Measurements from ENCODE around the gene RASSF7. TPM values are rescaled to one million over a fixed set of nuclear protein-coding genes. Genes with fewer than 3 reads are reported as not detected.
A peak's percentile ranks its signal among the peaks of the same experiment; 100 is the strongest.

RASSF7 gene
- total RNA-seq, 2 donors from 2014 or later, result 3.2 to 4.4 TPM

GRCh38 chr11:575313-575995 is 14.7 kb downstream of the RASSF7 start:
- intact Hi-C loops (cut with DNase I), result loop anchor here in 1 of 2 donors (5.0 kb wide), 1 partner anchor 37 kb away; no protein-coding TSS in a partner anchor
- DNase-seq (no peak), ATAC-seq (peak; percentile 22 to 29)

GRCh38 chr11:575996-576768 is 15.4 kb downstream of the RASSF7 start, which contains the start of gene PHRF1:
Gene PHRF1 (plus strand): TSS chr11:576470. CDS start chr11:581513, 5,043 bp downstream.
- peak; percentile 97 for DNase-seq
- ATAC-seq, result peak; percentile 92 to 95
- intact Hi-C loops (cut with DNase I), result loop anchor here in 1 of 2 donors (5.0 kb wide), 1 partner anchor 36 kb away; no protein-coding TSS in a partner anchor

GRCh38 chr11:576811-577610 is 16.2 kb downstream of the RASSF7 start:
- ATAC-seq (no peak), DNase-seq (no peak)
- intact Hi-C loops (cut with DNase I), result loop anchor here in 1 of 2 donors (5.0 kb wide), 1 partner anchor 35 kb away; no protein-coding TSS in a partner anchor

- no peak for DNase-seq
- no peak for ATAC-seq
- intact Hi-C loops (cut with DNase I), result loop anchor here in 1 of 2 donors (5.0 kb wide), 1 partner anchor 35 kb away; no protein-coding TSS in a partner anchor
These were observed 16.8 kb downstream of the RASSF7 start for GRCh38 chr11:577611-577894.

- DNase-seq (no peak), ATAC-seq (no peak)
- intact Hi-C loops (cut with DNase I), result loop anchor here in 1 of 2 donors (5.0 kb wide), 1 partner anchor 34 kb away; no protein-coding TSS in a partner anchor
These were observed 17.7 kb downstream of the RASSF7 start for GRCh38 chr11:578276-579035.

- no peak for ATAC-seq
- no peak for DNase-seq
- intact Hi-C loops (cut with DNase I), result loop anchor here in 1 of 2 donors (5.0 kb wide), 1 partner anchor 32 kb away; no protein-coding TSS in a partner anchor
These were observed 19.2 kb downstream of the RASSF7 start for GRCh38 chr11:579830-580601.

- DNase-seq, result no peak
- intact Hi-C loops (cut with DNase I), result no loop called here
- peak; percentile 8 to 21 for ATAC-seq
These were observed 20.6 kb downstream of the RASSF7 start for GRCh38 chr11:581342-581741.

GRCh38 chr11:581752-582151 is 21.0 kb downstream of the RASSF7 start:
- intact Hi-C loops (cut with DNase I), result no loop called here
- DNase-seq (no peak), ATAC-seq (no peak)

DNA sequence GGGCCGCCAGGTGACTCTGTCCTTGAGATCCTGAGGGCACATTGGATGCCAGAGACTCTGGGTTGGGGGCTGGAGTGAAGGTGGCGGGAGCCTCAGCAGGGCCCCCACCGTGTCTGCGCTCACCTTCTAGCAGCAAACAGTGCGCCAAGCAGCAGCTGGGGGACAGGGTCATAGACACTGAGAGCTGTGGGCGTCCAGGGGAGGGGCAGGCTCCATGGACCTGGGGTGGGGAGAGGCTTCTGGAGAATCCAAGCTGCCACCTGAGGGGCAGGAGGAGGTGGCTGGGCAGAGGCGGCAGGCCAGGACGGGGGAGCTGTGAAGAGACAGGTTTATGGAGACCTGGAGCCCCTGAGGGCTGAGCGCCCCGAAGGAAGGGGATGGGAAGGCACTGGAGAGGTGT is 23.5 kb downstream of the RASSF7 start:
- DNase-seq, result no peak
- no peak for ATAC-seq
- intact Hi-C loops (cut with DNase I), result no loop called here

GRCh38 chr11:586376-587316 is 25.9 kb downstream of the RASSF7 start:
- no peak for ATAC-seq
- intact Hi-C loops (cut with DNase I), result no loop called here
- no peak for DNase-seq

DNA sequence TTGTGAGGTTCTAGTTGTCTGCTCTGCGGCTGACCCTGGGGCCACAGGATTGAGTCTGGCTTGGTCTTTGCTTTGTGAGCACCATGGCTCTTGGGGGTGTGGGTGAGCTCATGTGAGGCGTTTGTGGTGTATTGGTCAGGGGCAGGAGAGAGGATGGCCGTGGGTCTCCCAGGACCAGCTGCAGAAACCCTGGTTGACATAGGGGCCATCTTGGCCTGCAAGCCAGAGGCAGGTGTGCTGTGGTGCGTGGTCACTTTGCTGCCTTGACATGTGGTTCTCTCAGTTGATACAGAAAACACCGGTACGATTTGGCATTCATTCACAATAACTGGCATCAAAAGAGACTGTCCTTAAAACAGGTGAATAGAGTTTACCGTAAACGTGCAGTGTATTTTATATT is 26.8 kb downstream of the RASSF7 start:
- ATAC-seq, result no peak
- no peak for DNase-seq
- intact Hi-C loops (cut with DNase I), result no loop called here

- DNase-seq (no peak), ATAC-seq (peak; percentile 30 to 72)
- intact Hi-C loops (cut with DNase I), result no loop called here
These were observed 27.2 kb downstream of the RASSF7 start for GRCh38 chr11:587978-588380.

DNA sequence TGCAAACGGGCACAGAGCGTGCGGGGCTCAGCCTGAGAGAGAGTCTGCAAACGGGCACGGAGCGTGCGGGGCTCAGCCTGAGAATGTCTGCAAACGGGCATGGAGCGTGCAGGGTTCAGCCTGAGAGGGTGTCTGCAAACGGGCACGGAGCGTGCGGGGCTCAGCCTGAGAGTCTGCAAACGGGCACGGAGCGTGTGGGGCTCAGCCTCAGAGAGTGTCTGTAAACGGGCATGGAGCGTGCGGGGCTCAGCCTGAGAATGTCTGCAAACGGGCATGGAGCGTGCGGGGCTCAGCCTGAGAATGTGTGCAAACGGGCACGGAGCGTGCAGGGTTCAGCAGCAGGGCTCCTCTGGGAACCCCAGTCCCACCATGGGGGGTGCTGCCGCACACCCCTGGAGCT is 29.0 kb downstream of the RASSF7 start:
- intact Hi-C loops (cut with DNase I), result no loop called here
- no peak for DNase-seq

GRCh38 chr11:590997-591396 is 30.2 kb downstream of the RASSF7 start:
- intact Hi-C loops (cut with DNase I), result no loop called here
- no peak for ATAC-seq

More for the DNA sequence above, 29.0 kb downstream of the RASSF7 start:
- ATAC-seq, result no peak

GRCh38 chr11:592501-592900 is 31.7 kb downstream of the RASSF7 start:
- ATAC-seq (no peak), DNase-seq (no peak)
- intact Hi-C loops (cut with DNase I), result no loop called here

More at GRCh38 chr11:590997-591396, 30.2 kb downstream of the RASSF7 start:
- DNase-seq, result no peak

DNA sequence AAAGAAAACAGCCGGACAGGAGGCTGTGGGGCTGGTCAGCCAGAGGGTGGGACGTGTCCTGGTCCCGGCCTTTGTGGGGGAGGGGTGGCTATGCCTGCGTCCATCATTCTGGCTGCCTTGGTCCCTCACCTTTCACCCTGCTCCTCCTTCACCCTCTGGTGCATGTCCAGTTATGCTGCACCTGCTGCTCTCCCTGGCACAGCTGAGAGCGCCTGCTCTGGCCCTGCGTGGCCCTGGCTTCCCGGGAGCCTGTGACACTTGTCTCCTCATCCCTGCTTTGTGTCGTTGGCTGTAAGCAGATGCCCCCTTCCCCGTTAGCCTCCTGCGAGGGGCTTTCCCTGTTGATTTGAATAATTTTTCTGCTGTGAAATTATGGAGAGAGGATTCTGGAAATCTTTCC is 32.1 kb downstream of the RASSF7 start:
- DNase-seq (no peak), ATAC-seq (no peak)
- intact Hi-C loops (cut with DNase I), result no loop called here

DNA sequence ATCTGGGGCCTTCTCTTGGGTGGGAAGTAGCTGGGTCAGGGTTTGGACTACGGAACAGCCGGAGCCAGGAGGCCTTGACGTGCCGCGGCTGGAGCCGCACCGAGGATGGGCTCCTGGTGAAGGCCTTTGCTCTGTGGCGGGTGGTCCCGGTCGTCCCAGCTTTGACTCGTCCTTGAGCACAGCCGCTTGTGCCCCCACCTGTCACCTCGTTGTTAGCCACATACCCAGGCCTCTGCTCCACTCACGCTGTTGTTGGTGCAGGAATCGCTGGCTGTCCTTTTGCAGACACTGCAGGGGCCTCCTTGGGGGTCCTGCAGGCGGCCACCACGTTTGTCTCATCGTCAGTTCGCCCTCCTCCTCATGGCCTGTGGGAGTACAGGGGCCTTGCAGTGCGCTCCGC is 32.6 kb downstream of the RASSF7 start:
- no peak for DNase-seq
- intact Hi-C loops (cut with DNase I), result no loop called here
- no peak for ATAC-seq
